Mammary epithelial cell (primary cell): ENCODE results near the gene ITGB2.

Experiments
- CTCF ChIP-seq, 2 donors: IDR thresholded peaks in 1 of 2; conservative IDR thresholded peaks in 1 of 2; 2 replicates each; pipeline ENCODE4 v1.5.1; 2011 to 2012; ENCODE audit warnings: inconsistent platforms in 2 of 2, low read length in 2 of 2, mild to moderate bottlenecking in 2 of 2, control low read depth in 1 of 2, low read depth in 1 of 2; ENCODE audit not compliant: insufficient read depth in 1 of 2; ENCODE audit errors: extremely low read depth in 1 of 2
- EZH2 ChIP-seq: IDR thresholded peaks from 2 replicates; pipeline ENCODE4 v1.6.1; 2012; ENCODE audit warnings: low read length, inconsistent platforms, borderline replicate concordance

GRCh38 chr21:44868707-44869106, 52.0 kb downstream of the ITGB2 start:
- TF ChIP-seq CTCF (conservative IDR thresholded peaks at IDR 0.05 in 1 of 2, IDR thresholded peaks at IDR 0.05 in 1 of 2; ENCODE audit: extremely low read depth in 1 of 2, insufficient read depth in 1 of 2, low read depth in 1 of 2, low read length in 2 of 2) (no peak), EZH2 (no peak)
